DOHH2 (cell line): ENCODE results near the gene VWF.

Experiments
- H3F3A ChIP-seq: fragments of 200-600 bp; sonication (generic), shearing (Covaris generic); 2 replicates; pipeline ENCODE4 v1.6.0; 2016; ENCODE audit warnings: antibody characterized with exemption, mild to moderate bottlenecking; ENCODE audit not compliant: control insufficient read depth, insufficient read depth
- H3K27ac ChIP-seq: fragments of 200-600 bp; sonication (generic); 2 replicates; pipeline ENCODE4 v1.5.1; 2014; ENCODE audit warnings: low read depth, mild to moderate bottlenecking, low read length, moderate library complexity
- H3K27me3 ChIP-seq: fragments of 200-600 bp; sonication (generic); 2 replicates; pipeline ENCODE4 v1.6.1; 2014; ENCODE audit warnings: mild to moderate bottlenecking, low read length, mixed read lengths; ENCODE audit not compliant: control insufficient read depth
- H3K36me3 ChIP-seq: fragments of 200-600 bp; sonication (generic); 2 replicates; pipeline ENCODE4 v1.6.1; 2014; ENCODE audit warnings: mild to moderate bottlenecking, low read length, moderate library complexity, mixed read lengths; ENCODE audit not compliant: control insufficient read depth
- H3K4me1 ChIP-seq: fragments of 200-600 bp; sonication (generic); 2 replicates; pipeline ENCODE4 v1.6.1; 2014; ENCODE audit warnings: mild to moderate bottlenecking, low read length, mixed read lengths; ENCODE audit not compliant: control insufficient read depth
- H3K4me2 ChIP-seq: fragments of 200-600 bp; sonication (generic); 2 replicates; pipeline ENCODE4 v1.6.0; 2014; ENCODE audit warnings: mild to moderate bottlenecking, low read length, moderate library complexity
- H3K4me3 ChIP-seq: fragments of 200-600 bp; sonication (generic); 2 replicates; pipeline ENCODE4 v1.5.1; 2014; ENCODE audit warnings: mild to moderate bottlenecking, low read length, mixed read lengths
- H3K79me2 ChIP-seq: fragments of 200-600 bp; sonication (generic); 2 replicates; pipeline ENCODE4 v1.6.1; 2014; ENCODE audit warnings: mild to moderate bottlenecking, low read length, mixed read lengths; ENCODE audit not compliant: control insufficient read depth
- H3K9me2 ChIP-seq: fragments of 200-600 bp; sonication (generic); replicated peaks from 2 replicates; pipeline ENCODE4 v1.6.1; 2014; ENCODE audit warnings: mild to moderate bottlenecking, low read length, mixed read lengths; ENCODE audit not compliant: control insufficient read depth
- H3K9me3 ChIP-seq: fragments of 200-600 bp; sonication (generic); 2 replicates; pipeline ENCODE4 v1.6.1; 2014; ENCODE audit warnings: antibody characterized with exemption, low read length, mixed read lengths; ENCODE audit not compliant: control insufficient read depth, insufficient read depth
- H4K20me1 ChIP-seq: fragments of 200-600 bp; sonication (generic); 2 replicates; pipeline ENCODE4 v1.6.0; 2014; ENCODE audit warnings: low read depth, mild to moderate bottlenecking, antibody characterized with exemption, low read length, moderate library complexity; ENCODE audit not compliant: control insufficient read depth, insufficient read depth
- CTCF ChIP-seq: fragments of 200-600 bp; sonication (generic); IDR thresholded peaks from one replicate; pipeline ENCODE4 v1.5.1; 2014; ENCODE audit warnings: antibody characterized with exemption, mild to moderate bottlenecking, low read depth, low read length; ENCODE audit not compliant: poor library complexity, severe bottlenecking
- EZH2phosphoT487 ChIP-seq: fragments of 200-600 bp; sonication (generic); IDR thresholded peaks from 2 replicates; pipeline ENCODE4 v1.6.1; 2017; ENCODE audit warnings: borderline replicate concordance, mild to moderate bottlenecking, antibody characterized with exemption, low read length, moderate library complexity, mixed read lengths

The VWF gene

GRCh38 chr12:6112004-6112403 is 12.5 kb downstream of the VWF start:
- peaks cover 11% of the 10 kb centered on the region; the same call in 1 of the 2 replicates for H3K27me3 ChIP-seq
- no peaks in the 10 kb centered on the region for H3F3A ChIP-seq
- no peaks in the 10 kb centered on the region for H3K9me2 ChIP-seq
- TF ChIP-seq EZH2phosphoT487 = no peak
- TF ChIP-seq CTCF = no peak
- H3K9me3 ChIP-seq = no peaks in the 10 kb centered on the region
- H3K79me2 ChIP-seq = no peaks in the 10 kb centered on the region
- no peaks in the 10 kb centered on the region for H4K20me1 ChIP-seq
- H3K4me1 ChIP-seq = no peaks in the 10 kb centered on the region
- no peak overlapping the region for H3K27ac ChIP-seq
- H3K4me3 ChIP-seq = no peak overlapping the region
- H3K4me2 ChIP-seq = no peak overlapping the region
- no peaks in the 10 kb centered on the region for H3K36me3 ChIP-seq

GRCh38 chr12:6110006-6110405 is 14.5 kb downstream of the VWF start:
- no peak overlapping the region for H3K4me3 ChIP-seq
- no peak overlapping the region for H3K4me2 ChIP-seq
- no peaks in the 10 kb centered on the region for H3K36me3 ChIP-seq
- H3K4me1 ChIP-seq = no peaks in the 10 kb centered on the region
- no peak for TF ChIP-seq EZH2phosphoT487
- TF ChIP-seq CTCF = no peak
- H3K9me3 ChIP-seq = no peaks in the 10 kb centered on the region
- no peaks in the 10 kb centered on the region for H3K9me2 ChIP-seq
- H4K20me1 ChIP-seq = no peaks in the 10 kb centered on the region
- peaks cover 8% of the 10 kb centered on the region; the same call in 1 of the 2 replicates for H3K27me3 ChIP-seq
- H3K27ac ChIP-seq = no peak overlapping the region
- H3F3A ChIP-seq = no peaks in the 10 kb centered on the region
- no peaks in the 10 kb centered on the region for H3K79me2 ChIP-seq

- Histone ChIP-seq H3K4me1 (peaks cover 14% of the 10 kb centered on the region), H3F3A (no peaks in the 10 kb centered on the region), H3K9me3 (no peaks in the 10 kb centered on the region), H3K27ac (no peak overlapping the region), H3K79me2 (no peaks in the 10 kb centered on the region), H4K20me1 (no peaks in the 10 kb centered on the region), H3K36me3 (no peaks in the 10 kb centered on the region), H3K4me2 (no peak overlapping the region), H3K9me2 (no peaks in the 10 kb centered on the region), H3K27me3 (no peaks in the 10 kb centered on the region), H3K4me3 (no peak overlapping the region)
- TF ChIP-seq CTCF = no peak
- no peak for TF ChIP-seq EZH2phosphoT487
These were observed 18.3 kb downstream of the VWF start for GRCh38 chr12:6106218-6106617.

GRCh38 chr12:6104842-6105241 is 19.6 kb downstream of the VWF start:
- no peak overlapping the region for H3K4me2 ChIP-seq
- H3K4me3 ChIP-seq = no peak overlapping the region
- H3K9me3 ChIP-seq = no peaks in the 10 kb centered on the region
- no peaks in the 10 kb centered on the region for H3K9me2 ChIP-seq
- H3K79me2 ChIP-seq = no peaks in the 10 kb centered on the region
- H3F3A ChIP-seq = no peaks in the 10 kb centered on the region
- H3K27ac ChIP-seq = no peak overlapping the region
- peaks cover 14% of the 10 kb centered on the region for H3K4me1 ChIP-seq
- H3K27me3 ChIP-seq = no peaks in the 10 kb centered on the region
- H3K36me3 ChIP-seq = no peaks in the 10 kb centered on the region
- no peak for TF ChIP-seq EZH2phosphoT487
- TF ChIP-seq CTCF = no peak
- no peaks in the 10 kb centered on the region for H4K20me1 ChIP-seq
